Measurements from ENCODE around the gene HMCN2.

- TF ChIP-seq GATA1 (IDR thresholded peaks at IDR 0.05; ENCODE audit: low read depth, low read length): no peak
- TF ChIP-seq POLR2A (IDR thresholded peaks at IDR 0.05; ENCODE audit: low read length): no peak
Observed at GRCh38 chr9:130352081-130352480, 86.5 kb downstream of the HMCN2 start.

Data from erythroblast (primary cell).